Measurements from ENCODE around the gene CDRT4.

Gene CDRT4

DNA sequence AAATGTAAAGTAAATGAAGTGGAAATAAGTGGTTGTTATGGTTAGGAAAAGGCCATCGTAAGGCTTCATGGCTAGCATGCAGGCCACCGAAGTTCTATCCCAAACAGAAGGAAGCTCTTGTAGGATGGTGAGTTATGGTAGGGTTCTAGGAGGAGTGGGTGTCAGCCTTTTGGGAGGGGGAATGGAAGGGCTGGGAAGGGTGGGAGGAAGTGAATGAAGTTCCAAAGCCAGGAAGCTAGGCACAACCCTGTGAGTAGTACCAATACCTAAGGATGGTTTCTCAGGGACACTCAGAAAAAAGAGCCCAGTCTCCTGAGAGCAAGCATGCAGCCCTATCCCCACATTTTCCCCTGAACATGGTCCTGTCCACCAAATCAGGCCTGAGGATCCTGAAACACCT lies 36.3 kb upstream of the CDRT4 start:
- TF ChIP-seq, protein P1, sequence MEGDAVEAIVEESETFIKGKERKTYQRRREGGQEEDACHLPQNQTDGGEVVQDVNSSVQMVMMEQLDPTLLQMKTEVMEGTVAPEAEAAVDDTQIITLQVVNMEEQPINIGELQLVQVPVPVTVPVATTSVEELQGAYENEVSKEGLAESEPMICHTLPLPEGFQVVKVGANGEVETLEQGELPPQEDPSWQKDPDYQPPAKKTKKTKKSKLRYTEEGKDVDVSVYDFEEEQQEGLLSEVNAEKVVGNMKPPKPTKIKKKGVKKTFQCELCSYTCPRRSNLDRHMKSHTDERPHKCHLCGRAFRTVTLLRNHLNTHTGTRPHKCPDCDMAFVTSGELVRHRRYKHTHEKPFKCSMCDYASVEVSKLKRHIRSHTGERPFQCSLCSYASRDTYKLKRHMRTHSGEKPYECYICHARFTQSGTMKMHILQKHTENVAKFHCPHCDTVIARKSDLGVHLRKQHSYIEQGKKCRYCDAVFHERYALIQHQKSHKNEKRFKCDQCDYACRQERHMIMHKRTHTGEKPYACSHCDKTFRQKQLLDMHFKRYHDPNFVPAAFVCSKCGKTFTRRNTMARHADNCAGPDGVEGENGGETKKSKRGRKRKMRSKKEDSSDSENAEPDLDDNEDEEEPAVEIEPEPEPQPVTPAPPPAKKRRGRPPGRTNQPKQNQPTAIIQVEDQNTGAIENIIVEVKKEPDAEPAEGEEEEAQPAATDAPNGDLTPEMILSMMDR (conservative IDR thresholded peaks at IDR 0.05; ENCODE audit: control insufficient read depth, insufficient read depth, low read depth, low read length): no peak
- no peak overlapping the region for H3K4me3 ChIP-seq (ENCODE audit: control insufficient read depth, low read depth, low read length)
- DNase-seq (ENCODE audit: low read depth): no peak

DNA sequence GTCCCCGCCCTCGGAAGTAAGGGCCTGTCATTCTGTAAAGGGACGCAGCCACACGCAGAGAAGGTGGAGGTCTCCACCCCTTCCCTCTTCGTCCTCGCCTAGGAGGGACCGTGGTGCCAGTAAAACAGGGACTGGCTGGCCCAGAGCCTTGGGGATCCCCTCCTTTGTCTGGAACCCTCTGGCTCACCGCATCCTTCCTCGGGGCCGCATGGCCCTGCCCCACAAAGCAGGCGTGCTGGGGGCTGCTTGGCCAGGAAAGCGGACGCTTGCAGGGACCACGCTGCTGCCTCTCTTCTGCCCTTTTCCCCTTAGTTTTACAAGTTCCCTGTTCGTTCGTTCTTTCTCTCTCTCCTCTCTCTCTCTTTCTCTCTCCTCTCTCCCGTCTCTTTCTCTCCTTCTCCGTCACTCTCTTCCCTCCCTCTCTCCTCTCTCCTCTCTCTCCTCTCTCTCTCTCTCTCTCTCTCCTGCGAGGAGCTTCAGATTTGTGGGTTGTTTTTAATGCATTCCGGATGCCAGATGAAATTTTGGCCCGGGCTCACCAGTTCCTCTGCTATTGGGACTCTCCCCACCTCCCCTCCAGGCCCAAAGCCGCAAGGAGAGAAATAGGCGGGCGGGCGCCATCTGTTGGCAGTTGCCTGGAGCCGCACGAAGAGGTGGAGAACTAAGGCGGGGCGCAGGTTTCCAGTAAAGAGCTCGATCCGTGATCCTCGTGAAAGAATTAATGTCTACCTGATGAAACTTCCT lies 35.1 kb upstream of the CDRT4 start:
- TF ChIP-seq, protein P1 (conservative IDR thresholded peaks at IDR 0.05; ENCODE audit: control insufficient read depth, insufficient read depth, low read depth, low read length): peak; percentile 79
- peak overlapping the region; percentile 30 for H3K4me3 ChIP-seq (ENCODE audit: control insufficient read depth, low read depth, low read length)
- DNase-seq (ENCODE audit: low read depth): peak; percentile 94

DNA sequence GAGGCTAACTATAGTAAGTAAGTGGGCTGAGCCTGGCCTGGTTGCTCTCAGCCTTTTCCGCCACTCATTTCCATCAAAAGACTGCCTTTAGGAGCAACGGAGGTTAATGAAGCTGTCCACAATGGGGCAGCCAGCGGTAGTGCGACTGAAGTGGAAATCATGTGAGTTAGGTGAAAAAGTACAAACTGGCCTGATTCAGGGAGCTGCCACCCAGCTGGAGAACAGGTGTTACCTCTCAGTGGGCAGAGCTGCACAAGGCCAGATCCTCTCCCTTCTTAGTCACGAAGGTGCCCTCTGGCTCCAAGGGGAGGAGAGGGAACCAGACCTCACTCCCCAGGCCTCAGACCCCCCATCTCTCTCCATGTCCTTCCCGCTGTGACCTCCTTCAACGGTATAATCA lies 34.4 kb upstream of the CDRT4 start:
- DNase-seq (ENCODE audit: low read depth): no peak
- TF ChIP-seq, protein P1 (conservative IDR thresholded peaks at IDR 0.05; ENCODE audit: control insufficient read depth, insufficient read depth, low read depth, low read length): no peak
- H3K4me3 ChIP-seq (ENCODE audit: control insufficient read depth, low read depth, low read length): no peak overlapping the region

DNA sequence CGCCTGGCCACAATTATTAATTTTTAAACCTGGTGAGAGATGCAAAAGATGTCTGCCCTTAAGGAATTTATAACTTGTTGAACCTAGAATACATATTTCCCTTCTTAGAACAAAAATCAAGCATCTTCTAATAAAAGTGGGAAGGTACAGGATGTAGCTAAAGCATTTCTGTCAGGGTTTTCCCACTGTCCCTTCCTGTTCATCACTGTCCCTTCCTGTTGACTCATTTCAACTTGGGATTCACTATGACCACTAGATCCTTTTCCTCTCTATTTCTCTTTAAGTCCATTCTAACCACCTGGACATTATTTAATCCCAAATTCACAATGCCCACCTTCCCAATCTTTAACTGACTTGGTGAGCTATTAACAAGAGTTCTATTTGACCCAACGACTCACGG lies 33.9 kb upstream of the CDRT4 start:
- TF ChIP-seq, protein P1 (conservative IDR thresholded peaks at IDR 0.05; ENCODE audit: control insufficient read depth, insufficient read depth, low read depth, low read length): no peak
- DNase-seq (ENCODE audit: low read depth): peak; percentile 15
- H3K4me3 ChIP-seq (ENCODE audit: control insufficient read depth, low read depth, low read length): no peak overlapping the region

DNA sequence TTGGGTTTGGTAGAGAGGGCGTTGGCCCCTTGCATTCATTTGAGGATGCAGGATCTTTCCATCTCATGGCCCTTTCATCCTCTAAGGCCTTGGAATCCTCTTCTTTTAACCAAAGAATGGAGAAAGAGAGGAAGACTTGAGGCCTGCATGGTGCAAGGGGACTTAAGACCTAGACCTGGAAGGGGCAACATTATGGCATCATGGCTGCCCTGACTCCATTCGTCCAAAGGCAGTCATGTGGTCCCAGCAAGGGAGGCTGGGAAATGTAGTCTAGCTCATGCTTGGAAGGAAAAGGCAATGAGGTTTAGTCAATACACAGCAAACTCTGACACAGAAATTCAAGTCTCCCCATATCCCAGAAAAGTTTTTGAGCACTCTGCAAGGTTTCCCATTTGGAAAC lies 30.7 kb upstream of the CDRT4 start:
- peak; percentile 34 for DNase-seq (ENCODE audit: low read depth)
- H3K4me3 ChIP-seq (ENCODE audit: control insufficient read depth, low read depth, low read length): no peak overlapping the region
- TF ChIP-seq, protein P1 (conservative IDR thresholded peaks at IDR 0.05; ENCODE audit: control insufficient read depth, insufficient read depth, low read depth, low read length): no peak

DNA sequence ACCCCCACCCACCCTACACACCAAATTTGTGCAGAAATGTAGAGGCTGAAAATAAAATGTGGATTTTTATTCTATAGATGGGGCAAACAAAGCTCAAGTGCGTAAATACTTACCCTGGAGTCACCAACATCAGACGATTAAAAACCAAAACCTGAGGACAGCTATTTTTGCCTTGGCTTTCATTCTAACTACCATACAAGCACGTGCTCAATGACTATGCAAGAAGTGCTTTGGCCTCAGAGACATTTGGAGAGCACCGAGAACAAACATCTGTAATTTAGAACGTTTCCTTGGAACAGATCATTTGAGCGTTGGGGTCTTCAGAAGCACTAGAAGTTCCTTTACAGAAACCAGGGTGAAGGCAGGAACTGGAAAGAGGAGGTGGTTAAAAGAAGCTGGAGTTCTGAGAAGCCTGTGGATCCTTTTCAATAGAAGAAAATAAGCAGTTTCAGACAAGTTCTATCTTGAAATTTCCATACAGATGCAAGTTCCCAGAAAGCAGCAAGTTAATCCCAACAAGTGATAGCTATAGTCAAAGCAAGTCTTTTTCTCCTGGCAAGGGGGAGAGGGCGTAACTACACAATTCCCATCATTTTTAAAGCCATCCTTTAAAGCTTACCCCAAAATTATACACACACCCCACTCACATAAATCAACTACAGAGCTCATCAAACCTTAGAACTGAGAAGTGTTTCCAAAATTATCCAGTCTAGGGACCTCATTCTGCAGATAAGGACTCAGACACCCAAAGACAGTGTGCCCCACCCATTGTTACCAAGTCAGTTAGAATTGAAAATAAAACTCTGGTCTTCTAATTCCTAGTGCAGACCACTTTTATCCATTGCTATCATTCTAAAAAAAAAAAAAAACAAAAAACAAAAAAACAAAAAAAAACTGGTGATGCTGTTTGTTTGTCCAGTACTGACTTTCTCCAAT lies 29.6 kb upstream of the CDRT4 start:
- no peak overlapping the region for H3K4me3 ChIP-seq (ENCODE audit: control insufficient read depth, low read depth, low read length)
- TF ChIP-seq, protein P1 (conservative IDR thresholded peaks at IDR 0.05; ENCODE audit: control insufficient read depth, insufficient read depth, low read depth, low read length): no peak
- DNase-seq (ENCODE audit: low read depth): no peak
